GM20431 (cell line): ENCODE data around the gene SUPT6H.
"Not testable (repeated sequence)": the region's sequence is repeated elsewhere in the genome, so short reads cannot be mapped to it uniquely, and the experiment has no call there.

Experiments used
- in situ Hi-C: fragments of 300-500 bp; cut with MseI, MboI; formaldehyde crosslinking; loops from one replicate; pipeline ENCODE4 v1.15.0; 2020; ENCODE audit warnings: low sequenced_read_pairs; ENCODE audit not compliant: unreplicated experiment

SUPT6H gene

GRCh38 chr17:28716740-28717577 is 55.0 kb downstream of the SUPT6H start:
- in situ Hi-C loops: no loop called here

GRCh38 chr17:28717578-28718332 is 55.8 kb downstream of the SUPT6H start, which contains the start of gene RAB34:
TSS of gene RAB34 (minus strand) at chr17:28717868. CDS start at chr17:28717266, 602 bp downstream.
- in situ Hi-C loops: no loop called here

DNA sequence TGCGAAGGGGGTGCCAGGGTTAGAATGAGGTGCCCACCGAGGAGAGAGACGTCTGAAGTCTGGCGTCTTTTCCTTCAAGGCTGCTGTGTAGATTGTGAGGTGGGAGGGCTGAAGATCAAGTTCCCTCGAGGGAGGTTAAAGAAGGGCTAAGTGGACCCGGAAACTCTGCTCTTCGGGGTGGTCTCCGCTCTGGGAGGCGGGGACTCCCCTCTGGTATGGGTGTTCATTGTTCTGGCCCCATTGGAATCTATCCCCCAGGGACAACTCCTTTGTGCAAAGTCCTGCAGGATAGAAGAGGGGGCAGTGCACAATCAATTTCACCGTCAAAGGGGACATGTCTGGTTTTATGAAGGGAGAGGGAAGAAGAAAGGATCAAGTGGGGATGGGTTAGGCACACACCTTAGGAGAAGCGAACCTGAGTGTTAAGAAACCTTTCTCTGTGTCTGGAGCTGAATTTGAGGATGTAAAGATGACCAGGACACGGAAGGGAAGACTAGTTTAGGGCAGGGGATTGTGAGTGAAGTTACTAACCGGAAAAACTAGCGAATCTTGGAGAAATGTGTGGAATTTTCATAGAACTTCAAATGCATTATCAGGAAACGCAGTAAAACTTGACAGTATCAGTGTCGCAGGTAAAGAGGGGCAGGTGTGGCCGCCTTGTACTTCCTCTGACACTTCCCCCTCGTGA is 56.5 kb downstream of the SUPT6H start:
- in situ Hi-C loops: no loop called here

DNA sequence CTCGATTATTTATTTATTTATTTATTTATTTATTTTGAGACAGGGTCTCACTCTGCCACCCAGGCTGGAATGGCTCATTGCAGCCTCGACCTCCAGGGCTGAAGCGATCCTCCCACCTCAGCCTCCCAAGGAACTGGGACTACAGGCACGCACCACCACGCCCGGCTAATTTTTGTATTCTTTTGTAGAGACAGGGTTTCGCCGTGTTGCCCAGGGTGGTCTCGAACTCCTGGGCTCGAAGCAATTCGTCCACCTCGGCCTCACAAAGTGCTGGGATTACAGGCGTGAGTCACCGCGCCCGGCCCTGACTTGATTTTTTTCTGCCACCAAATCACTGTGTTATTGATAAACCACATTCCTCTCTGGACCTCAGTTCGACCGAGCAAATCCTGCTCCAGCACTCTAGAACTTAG is 57.0 kb downstream of the SUPT6H start:
- in situ Hi-C loops: no loop called here

- in situ Hi-C loops: no loop called here
These were observed 58.4 kb downstream of the SUPT6H start for GRCh38 chr17:28720247-28720996.

DNA sequence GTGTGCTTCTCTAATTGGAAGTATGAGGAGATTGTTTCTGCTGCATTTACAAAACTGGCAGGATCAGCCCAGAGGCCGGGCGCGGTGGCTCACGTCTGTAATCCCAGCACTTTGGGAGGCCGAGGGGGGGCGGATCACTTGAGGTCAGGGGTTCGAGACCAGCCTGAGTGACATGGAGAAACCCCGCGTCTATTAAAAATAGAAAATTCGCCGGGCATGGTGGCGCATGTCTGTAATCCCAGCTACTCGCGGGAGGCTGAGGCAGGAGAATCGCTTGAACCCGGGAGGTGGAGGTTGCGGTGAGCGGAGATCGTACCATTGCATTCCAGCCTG is 59.0 kb downstream of the SUPT6H start:
- in situ Hi-C loops: not testable (repeated sequence)

- in situ Hi-C loops: no loop called here
These were observed 60.6 kb downstream of the SUPT6H start for GRCh38 chr17:28722417-28723158.

DNA sequence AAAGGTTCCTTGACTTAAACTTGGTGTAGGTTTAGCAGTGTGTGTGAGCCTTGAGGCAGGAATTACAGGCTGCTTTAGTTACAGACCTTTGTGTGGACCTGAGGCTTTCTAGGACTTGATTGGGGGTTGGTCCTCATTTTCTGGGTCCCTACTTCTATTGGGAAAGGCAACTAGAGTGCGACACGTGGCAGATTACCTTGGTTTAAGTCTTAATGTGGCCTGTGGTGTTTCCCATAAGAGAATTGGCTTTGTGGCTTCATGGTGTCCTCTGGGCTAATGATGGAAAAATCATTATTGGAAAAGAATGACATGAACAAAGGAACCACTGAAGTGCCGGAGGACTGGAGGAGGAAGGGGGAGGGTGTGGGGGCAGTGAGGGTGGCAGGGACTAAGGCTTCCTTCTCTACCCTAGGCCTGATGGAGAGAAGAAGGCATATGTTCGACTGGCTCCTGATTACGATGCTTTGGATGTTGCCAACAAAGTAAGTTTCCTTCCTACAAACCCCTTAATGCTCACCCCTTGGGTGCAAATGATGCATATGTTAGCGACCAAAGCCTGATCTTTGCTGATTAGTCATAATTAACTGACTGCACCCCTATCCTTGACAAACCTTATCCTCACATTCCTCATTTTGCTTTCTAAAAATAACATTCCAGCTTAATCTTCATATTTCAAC is 61.3 kb downstream of the SUPT6H start:
- in situ Hi-C loops: no loop called here

GRCh38 chr17:28723836-28724499 is 62.0 kb downstream of the SUPT6H start:
- in situ Hi-C loops: not testable (repeated sequence)

GRCh38 chr17:28724500-28725165 is 62.6 kb downstream of the SUPT6H start:
- in situ Hi-C loops: no loop called here

DNA sequence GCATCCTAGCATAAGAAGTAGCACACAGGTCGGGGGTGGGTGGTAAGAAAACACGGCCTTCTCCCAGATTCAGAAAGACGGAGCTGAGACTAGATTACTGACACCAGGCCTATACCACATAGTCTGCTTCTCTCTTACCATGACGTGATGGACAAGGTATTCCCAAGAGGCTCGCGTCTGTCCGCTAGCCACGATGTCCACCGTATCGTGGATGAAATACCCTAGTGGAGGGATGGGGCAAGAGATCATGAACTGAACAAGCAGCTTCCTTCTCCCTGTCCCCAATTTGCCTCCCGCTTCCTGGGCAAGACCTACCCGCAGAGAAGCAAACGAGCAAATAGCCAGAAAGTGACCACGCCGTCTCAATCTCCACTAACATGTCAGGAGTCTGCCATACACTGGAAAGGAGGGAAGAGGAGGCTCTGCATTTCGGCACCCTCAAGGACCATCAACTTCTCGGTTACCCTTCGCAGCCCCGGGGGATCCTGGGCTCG is 63.2 kb downstream of the SUPT6H start:
- in situ Hi-C loops: no loop called here

- in situ Hi-C loops: no loop called here
These were observed 63.7 kb downstream of the SUPT6H start for GRCh38 chr17:28725660-28726225.

GRCh38 chr17:28726226-28726626 is 64.2 kb downstream of the SUPT6H start, which contains the start of gene TLCD1:
TSS of gene TLCD1 (minus strand) at chr17:28726233. CDS start at chr17:28726097, 136 bp downstream.
- in situ Hi-C loops: no loop called here

DNA sequence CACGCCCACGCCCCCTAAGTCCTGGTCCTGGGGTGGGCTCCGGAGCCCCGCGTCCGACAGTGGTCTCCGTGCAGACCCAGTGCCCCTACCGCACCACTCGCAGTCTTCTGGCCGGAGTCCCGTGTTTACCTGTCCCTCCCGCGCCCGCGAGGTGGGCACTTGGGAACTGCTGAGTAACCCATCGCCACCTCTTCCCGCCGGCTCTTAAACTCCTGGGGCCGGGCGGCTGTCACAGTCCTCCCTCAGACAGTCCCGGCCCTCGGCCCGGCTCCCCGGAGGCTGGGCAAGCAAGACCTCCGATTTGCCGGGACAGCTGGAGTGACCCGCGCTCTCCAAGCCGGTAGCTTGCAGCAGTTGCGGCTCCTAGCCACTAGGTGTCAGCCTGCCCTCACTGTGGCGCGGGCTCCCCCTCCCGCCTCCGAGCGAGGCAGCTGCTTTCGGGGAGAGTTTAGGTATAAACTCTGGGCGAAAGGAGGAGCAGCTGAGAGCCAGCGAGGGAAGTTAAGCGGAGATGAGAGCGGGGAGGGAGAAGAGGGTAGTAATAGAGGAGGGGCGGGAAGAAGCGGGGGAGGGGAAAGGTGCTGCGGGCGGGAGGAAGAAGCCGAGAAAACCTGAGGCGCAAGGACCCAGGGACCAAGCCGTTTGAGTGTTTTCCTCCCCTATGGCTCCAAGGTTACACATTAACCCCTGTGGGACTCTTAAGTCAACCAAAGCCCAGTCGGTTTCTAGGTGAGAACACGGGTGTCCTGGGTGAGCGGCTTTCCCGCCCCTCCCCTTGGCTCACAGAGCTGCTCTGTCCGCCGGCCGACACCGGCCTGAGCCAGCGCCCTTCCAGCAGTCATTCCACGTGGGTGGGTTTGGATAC is 64.9 kb downstream of the SUPT6H start:
- in situ Hi-C loops: no loop called here

DNA sequence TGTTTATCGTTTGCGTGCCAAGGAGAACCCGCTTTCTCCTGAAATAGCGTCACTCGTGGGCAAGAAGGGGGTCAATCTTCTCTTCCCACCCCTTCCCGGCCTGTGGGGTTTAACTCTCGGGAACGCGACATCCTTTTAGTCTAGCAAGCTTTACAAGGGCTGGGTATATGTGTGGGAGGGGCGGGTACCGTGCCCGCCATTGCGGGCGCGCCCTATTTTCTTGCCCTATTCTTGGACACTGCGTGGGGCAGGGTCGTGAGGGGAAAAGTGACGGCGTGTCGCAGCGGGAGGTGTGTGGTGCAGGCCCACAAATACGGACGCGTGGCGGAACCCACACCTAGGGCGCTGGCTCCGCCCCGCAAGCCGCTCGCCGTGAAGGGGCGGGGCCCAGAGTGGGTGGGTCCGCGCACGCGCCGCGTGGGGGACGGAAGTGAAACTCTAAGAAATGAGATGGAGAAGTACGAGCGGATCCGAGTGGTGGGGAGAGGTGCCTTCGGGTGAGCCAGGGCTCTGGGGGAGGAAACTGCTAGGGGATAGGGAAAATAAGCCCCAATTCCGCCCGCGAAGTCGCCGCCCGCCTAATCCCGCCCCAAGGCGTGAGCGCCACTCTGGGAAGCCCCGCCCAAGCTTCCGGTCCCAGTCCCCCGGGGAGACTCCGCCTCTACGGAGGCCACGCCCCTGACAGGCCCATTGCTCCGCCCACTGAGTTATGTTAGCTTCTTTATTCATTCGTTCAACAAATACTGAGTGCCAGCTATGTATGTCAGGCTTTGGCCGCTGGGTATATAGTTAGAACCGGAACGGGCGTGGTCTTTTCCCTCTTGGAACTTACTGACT is 66.6 kb downstream of the SUPT6H start, which contains the start of gene NEK8:
Gene NEK8 (plus strand): TSS at position 425 of the 837 bp plus-strand sequence. CDS start 26 bp downstream, at position 451.
- in situ Hi-C loops: no loop called here
